Astrocyte (in vitro differentiated cells and primary cell): Measurements from ENCODE around the gene GATB. TPM values are rescaled to one million over a fixed set of nuclear protein-coding genes. Genes with fewer than 3 reads are reported as not detected.
A peak's percentile ranks its signal among the peaks of the same experiment; 100 is the strongest.

Experiments
- DNase-seq: peaks from one replicate; pipeline ENCODE4 v3.0.0-alpha.2; 2010; ENCODE audit warnings: low read depth
- FAIRE-seq: peaks from 2 replicates; lab custom pipeline; 2011; peaks lifted over from hg19 to GRCh38; lab: Jason Lieb, UNC
- H2AFZ ChIP-seq: 2 replicates; pipeline ENCODE4 v1.6.0; 2012; ENCODE audit warnings: low read depth, low read length, inconsistent platforms
- H3K27ac ChIP-seq: 2 replicates; pipeline ENCODE4 v1.5.1; 2011; ENCODE audit warnings: low read depth, low read length, inconsistent platforms
- H3K27me3 ChIP-seq: 2 replicates; pipeline ENCODE4 v1.6.0; 2011; ENCODE audit warnings: low read length, inconsistent platforms; ENCODE audit not compliant: insufficient read depth
- H3K36me3 ChIP-seq: 2 replicates; pipeline ENCODE4 v1.5.1; 2011; ENCODE audit warnings: low read length, inconsistent platforms; ENCODE audit not compliant: insufficient read depth
- H3K4me1 ChIP-seq: 2 replicates; pipeline ENCODE4 v1.5.1; 2011; ENCODE audit warnings: low read length, inconsistent platforms; ENCODE audit not compliant: insufficient read depth
- H3K4me2 ChIP-seq: 2 replicates; pipeline ENCODE4 v1.6.0; 2012; ENCODE audit warnings: low read length, inconsistent platforms
- H3K4me3 ChIP-seq: 2 replicates; pipeline ENCODE4 v1.5.1; 2011; ENCODE audit warnings: low read depth, mild to moderate bottlenecking, low read length, inconsistent platforms; ENCODE audit not compliant: insufficient read depth
- H3K79me2 ChIP-seq: 2 replicates; pipeline ENCODE4 v1.6.0; 2012; ENCODE audit warnings: mild to moderate bottlenecking, low read length, inconsistent platforms; ENCODE audit not compliant: insufficient read depth
- H3K9ac ChIP-seq: 2 replicates; pipeline ENCODE4 v1.6.0; 2012; ENCODE audit warnings: mild to moderate bottlenecking, low read length, inconsistent platforms
- H3K9me3 ChIP-seq: 2 replicates; pipeline ENCODE4 v1.5.1; 2012; ENCODE audit warnings: low read depth, mild to moderate bottlenecking, low read length, inconsistent platforms; ENCODE audit not compliant: insufficient read depth
- H4K20me1 ChIP-seq: 2 replicates; pipeline ENCODE4 v1.6.0; 2012; ENCODE audit warnings: low read length, inconsistent platforms; ENCODE audit not compliant: insufficient read depth
- H3K27ac Mint-ChIP-seq: one replicate; pipeline ENCODE4 v1.8.0; 2021; ENCODE audit warnings: mild to moderate bottlenecking, mixed read lengths; ENCODE audit not compliant: unreplicated experiment
- H3K27me3 Mint-ChIP-seq: one replicate; pipeline ENCODE4 v1.8.0; 2021; ENCODE audit warnings: low read depth, mixed read lengths; ENCODE audit not compliant: unreplicated experiment
- H3K36me3 Mint-ChIP-seq: one replicate; pipeline ENCODE4 v1.8.0; 2021; ENCODE audit warnings: low read depth, mixed read lengths; ENCODE audit not compliant: unreplicated experiment
- H3K4me1 Mint-ChIP-seq: one replicate; pipeline ENCODE4 v1.8.0; 2021; ENCODE audit warnings: low read depth, mixed read lengths; ENCODE audit not compliant: unreplicated experiment
- H3K4me3 Mint-ChIP-seq: one replicate; pipeline ENCODE4 v1.8.0; 2021; ENCODE audit warnings: mild to moderate bottlenecking, moderate library complexity, mixed read lengths; ENCODE audit not compliant: unreplicated experiment
- H3K9me3 Mint-ChIP-seq: one replicate; pipeline ENCODE4 v1.8.0; 2021; ENCODE audit warnings: mild to moderate bottlenecking, mixed read lengths; ENCODE audit not compliant: unreplicated experiment
- EZH2 ChIP-seq: IDR thresholded peaks from 2 replicates; pipeline ENCODE4 v1.6.1; 2012; ENCODE audit warnings: mild to moderate bottlenecking, low read length, inconsistent platforms; ENCODE audit not compliant: insufficient read depth
- total RNA-seq: library from RNA; stranded (reverse); gene quantifications from 2 replicates; pipeline ENCODE4 v1.2.1, GENCODE V29; 2021
- TF ChIP-seq, protein P1 (sequence below): IDR thresholded peaks from 2 replicates; pipeline ENCODE4 v1.5.1; 2011; ENCODE audit warnings: low read depth, mild to moderate bottlenecking, inconsistent platforms, low read length, moderate library complexity; ENCODE audit not compliant: insufficient read depth

The GATB gene
- total RNA-seq, 1 donor from 2014 or later: 20.8 TPM

DNA sequence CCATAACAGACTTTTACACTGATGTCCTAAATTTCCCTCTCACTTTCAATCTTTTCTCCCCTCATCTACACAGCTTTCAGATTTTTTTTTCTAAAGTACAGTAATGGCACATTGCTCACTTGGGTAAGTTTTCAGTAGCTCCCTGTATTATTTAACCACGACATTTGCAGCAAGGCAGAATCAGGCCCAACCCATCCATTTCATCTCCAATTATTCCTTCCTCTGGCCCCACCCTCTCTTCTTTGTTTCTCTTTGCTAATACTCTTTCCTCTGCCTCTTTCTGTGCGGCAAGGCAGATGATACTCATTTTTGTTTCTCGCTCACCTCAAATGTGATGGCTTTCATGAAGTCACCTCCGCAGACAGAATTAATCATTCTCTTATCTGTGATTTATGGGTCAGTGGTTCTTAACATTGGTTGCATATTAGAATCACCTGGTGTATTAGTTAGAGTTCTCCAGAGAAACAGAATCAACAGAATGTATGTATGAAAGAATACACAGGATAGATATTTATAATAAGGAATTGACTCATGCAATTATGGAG is 43.4 kb upstream of the GATB start:
- H3K79me2 ChIP-seq: no peaks in the 10 kb centered on the region
- DNase-seq: peak; percentile 44
- H4K20me1 ChIP-seq: no peaks in the 10 kb centered on the region
- peaks cover 20% of the 10 kb centered on the region for H3K4me1 ChIP-seq
- H3K4me1 Mint-ChIP-seq: peaks cover 18% of the 10 kb centered on the region
- no peak overlapping the region for H3K4me3 Mint-ChIP-seq
- no peak overlapping the region for H3K4me2 ChIP-seq
- no peaks in the 10 kb centered on the region for H3K36me3 ChIP-seq
- TF ChIP-seq EZH2: no peak
- TF ChIP-seq, protein P1, sequence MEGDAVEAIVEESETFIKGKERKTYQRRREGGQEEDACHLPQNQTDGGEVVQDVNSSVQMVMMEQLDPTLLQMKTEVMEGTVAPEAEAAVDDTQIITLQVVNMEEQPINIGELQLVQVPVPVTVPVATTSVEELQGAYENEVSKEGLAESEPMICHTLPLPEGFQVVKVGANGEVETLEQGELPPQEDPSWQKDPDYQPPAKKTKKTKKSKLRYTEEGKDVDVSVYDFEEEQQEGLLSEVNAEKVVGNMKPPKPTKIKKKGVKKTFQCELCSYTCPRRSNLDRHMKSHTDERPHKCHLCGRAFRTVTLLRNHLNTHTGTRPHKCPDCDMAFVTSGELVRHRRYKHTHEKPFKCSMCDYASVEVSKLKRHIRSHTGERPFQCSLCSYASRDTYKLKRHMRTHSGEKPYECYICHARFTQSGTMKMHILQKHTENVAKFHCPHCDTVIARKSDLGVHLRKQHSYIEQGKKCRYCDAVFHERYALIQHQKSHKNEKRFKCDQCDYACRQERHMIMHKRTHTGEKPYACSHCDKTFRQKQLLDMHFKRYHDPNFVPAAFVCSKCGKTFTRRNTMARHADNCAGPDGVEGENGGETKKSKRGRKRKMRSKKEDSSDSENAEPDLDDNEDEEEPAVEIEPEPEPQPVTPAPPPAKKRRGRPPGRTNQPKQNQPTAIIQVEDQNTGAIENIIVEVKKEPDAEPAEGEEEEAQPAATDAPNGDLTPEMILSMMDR: no peak
- H3K4me3 ChIP-seq: no peak overlapping the region
- H3K9me3 ChIP-seq: no peaks in the 10 kb centered on the region
- no peak overlapping the region for H3K27ac Mint-ChIP-seq
- no peaks in the 10 kb centered on the region for H3K9me3 Mint-ChIP-seq
- no peaks in the 10 kb centered on the region for H3K27me3 ChIP-seq
- no peaks in the 10 kb centered on the region for H3K36me3 Mint-ChIP-seq
- H3K27me3 Mint-ChIP-seq: no peaks in the 10 kb centered on the region
- FAIRE-seq: no peak
- H3K9ac ChIP-seq: no peak overlapping the region
- no peak overlapping the region for H2AFZ ChIP-seq
- no peak overlapping the region for H3K27ac ChIP-seq

DNA sequence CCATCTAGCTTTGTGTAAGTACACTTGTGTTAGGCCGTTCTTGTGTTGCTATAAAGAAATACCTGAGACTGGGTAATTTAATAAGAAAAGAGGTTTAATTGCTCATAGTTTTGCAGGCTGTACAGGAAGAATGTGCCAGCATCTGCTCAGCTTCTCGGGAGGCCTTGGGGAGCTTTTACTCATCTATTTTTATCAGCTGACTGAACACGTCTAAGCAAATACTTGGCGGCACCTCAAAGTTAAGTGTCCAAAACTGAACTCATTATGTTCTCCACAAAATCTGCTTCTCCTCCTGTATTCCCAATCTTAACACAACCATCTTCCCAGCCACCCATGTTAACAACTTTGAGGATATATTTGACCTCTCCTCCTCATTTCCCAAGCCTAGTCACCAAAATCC is 42.4 kb upstream of the GATB start:
- no peaks in the 10 kb centered on the region for H3K9me3 ChIP-seq
- Mint-ChIP-seq H3K36me3 (no peaks in the 10 kb centered on the region), H3K4me1 (peaks cover 25% of the 10 kb centered on the region), H3K9me3 (no peaks in the 10 kb centered on the region), H3K27me3 (no peaks in the 10 kb centered on the region), H3K27ac (no peak overlapping the region), H3K4me3 (no peak overlapping the region)
- H3K4me2 ChIP-seq: no peak overlapping the region
- no peak overlapping the region for H3K4me3 ChIP-seq
- H3K4me1 ChIP-seq: peaks cover 20% of the 10 kb centered on the region
- FAIRE-seq: peak; percentile 34
- no peak overlapping the region for H2AFZ ChIP-seq
- no peaks in the 10 kb centered on the region for H4K20me1 ChIP-seq
- H3K27me3 ChIP-seq: no peaks in the 10 kb centered on the region
- TF ChIP-seq, protein P1: no peak
- TF ChIP-seq EZH2: no peak
- no peaks in the 10 kb centered on the region for H3K79me2 ChIP-seq
- H3K9ac ChIP-seq: no peak overlapping the region
- DNase-seq: no peak
- H3K36me3 ChIP-seq: no peaks in the 10 kb centered on the region
- no peak overlapping the region for H3K27ac ChIP-seq
